HEK293 (cell line): ENCODE data around the gene SOX18.

ENCODE experiments used
- AEBP2 ChIP-seq: fragments of 450-650 bp; formaldehyde crosslinking; IDR thresholded peaks from 2 replicates; pipeline ENCODE4 v1.5.1; 2016; ENCODE audit warnings: missing biosample characterization, missing genetic modification characterization, borderline replicate concordance
- CTCF ChIP-seq: fragments of 450-650 bp; formaldehyde crosslinking; IDR thresholded peaks from 2 replicates; pipeline ENCODE4 v1.5.1; 2016; ENCODE audit warnings: missing biosample characterization, missing genetic modification characterization
- HOXD13 ChIP-seq: sonication (generic); formaldehyde crosslinking; IDR thresholded peaks from 2 replicates; pipeline ENCODE4 v1.8.0; 2022; ENCODE audit warnings: missing genetic modification reagents, borderline replicate concordance
- KLF7 ChIP-seq: fragments of 450-650 bp; formaldehyde crosslinking; IDR thresholded peaks from 2 replicates; pipeline ENCODE4 v1.5.1; 2016; ENCODE audit warnings: missing biosample characterization, missing genetic modification characterization, borderline replicate concordance
- KLF8 ChIP-seq: fragments of 450-650 bp; formaldehyde crosslinking; IDR thresholded peaks from 2 replicates; pipeline ENCODE4 v1.5.1; 2016; ENCODE audit warnings: missing biosample characterization, missing genetic modification characterization
- KLF9 ChIP-seq: fragments of 450-650 bp; formaldehyde crosslinking; IDR thresholded peaks from 2 replicates; pipeline ENCODE4 v1.5.1; 2016; ENCODE audit warnings: missing biosample characterization, missing genetic modification characterization, low read depth
- MYNN ChIP-seq: fragments of 450-650 bp; formaldehyde crosslinking; IDR thresholded peaks from 2 replicates; pipeline ENCODE4 v1.5.1; 2016; ENCODE audit warnings: missing biosample characterization, missing genetic modification characterization, borderline replicate concordance
- PATZ1 ChIP-seq: fragments of 450-650 bp; formaldehyde crosslinking; IDR thresholded peaks from 2 replicates; pipeline ENCODE4 v1.5.1; 2016; ENCODE audit warnings: missing biosample characterization, missing genetic modification characterization
- PBX3 ChIP-seq: sonication (generic); formaldehyde crosslinking; IDR thresholded peaks from 2 replicates; pipeline ENCODE4 v1.8.1; 2022; ENCODE audit warnings: mild to moderate bottlenecking, moderate library complexity, missing genetic modification reagents
- SETDB1 ChIP-seq: IDR thresholded peaks from one replicate; pipeline ENCODE4 v1.6.1; 2017; ENCODE audit warnings: mild to moderate bottlenecking, low read length, moderate library complexity, mixed read lengths; ENCODE audit not compliant: insufficient read length
- SP3 ChIP-seq: fragments of 450-650 bp; formaldehyde crosslinking; IDR thresholded peaks from 2 replicates; pipeline ENCODE4 v1.5.1; 2016; ENCODE audit warnings: missing biosample characterization, missing genetic modification characterization
- YY1 ChIP-seq: fragments of 450-650 bp; formaldehyde crosslinking; IDR thresholded peaks from 2 replicates; pipeline ENCODE4 v1.5.1; 2018; ENCODE audit warnings: missing biosample characterization, missing genetic modification characterization
- ZBTB1 ChIP-seq: fragments of 450-650 bp; formaldehyde crosslinking; IDR thresholded peaks from 2 replicates; pipeline ENCODE4 v1.5.1; 2016; ENCODE audit warnings: missing biosample characterization, missing genetic modification characterization
- ZBTB17 ChIP-seq: fragments of 450-650 bp; formaldehyde crosslinking; IDR thresholded peaks from 2 replicates; pipeline ENCODE4 v1.5.1; 2016; ENCODE audit warnings: missing biosample characterization, missing genetic modification characterization
- ZFP69B ChIP-seq: fragments of 450-650 bp; formaldehyde crosslinking; IDR thresholded peaks from 2 replicates; pipeline ENCODE4 v1.5.1; 2016; ENCODE audit warnings: missing biosample characterization, missing genetic modification characterization
- ZIC2 ChIP-seq: fragments of 450-650 bp; formaldehyde crosslinking; IDR thresholded peaks from 2 replicates; pipeline ENCODE4 v1.5.1; 2016; ENCODE audit warnings: missing biosample characterization, missing genetic modification characterization
- ZNF132 ChIP-seq: fragments of 450-650 bp; formaldehyde crosslinking; IDR thresholded peaks from 2 replicates; pipeline ENCODE4 v1.5.1; 2017; ENCODE audit warnings: missing biosample characterization, missing genetic modification characterization, borderline replicate concordance
- ZNF175 ChIP-seq: fragments of 450-650 bp; formaldehyde crosslinking; IDR thresholded peaks from 2 replicates; pipeline ENCODE4 v1.5.1; 2016; ENCODE audit warnings: missing biosample characterization, missing genetic modification characterization
- ZNF202 ChIP-seq: fragments of 450-650 bp; formaldehyde crosslinking; IDR thresholded peaks from 2 replicates; pipeline ENCODE4 v1.5.1; 2016; ENCODE audit warnings: missing biosample characterization, missing genetic modification characterization, borderline replicate concordance
- ZNF221 ChIP-seq: fragments of 450-650 bp; formaldehyde crosslinking; IDR thresholded peaks from 2 replicates; pipeline ENCODE4 v1.5.1; 2017; ENCODE audit warnings: missing biosample characterization, missing genetic modification characterization, borderline replicate concordance
- ZNF248 ChIP-seq: fragments of 450-650 bp; formaldehyde crosslinking; IDR thresholded peaks from 2 replicates; pipeline ENCODE4 v1.5.1; 2017; ENCODE audit warnings: missing biosample characterization, missing genetic modification characterization
- ZNF26 ChIP-seq: fragments of 450-650 bp; formaldehyde crosslinking; IDR thresholded peaks from 2 replicates; pipeline ENCODE4 v1.5.1; 2016; ENCODE audit warnings: missing biosample characterization, missing genetic modification characterization
- ZNF324 ChIP-seq: fragments of 450-650 bp; formaldehyde crosslinking; IDR thresholded peaks from 2 replicates; pipeline ENCODE4 v1.5.1; 2016; ENCODE audit warnings: missing biosample characterization, missing genetic modification characterization
- ZNF37A ChIP-seq: fragments of 450-650 bp; IDR thresholded peaks from 2 replicates; pipeline ENCODE4 v1.5.1; 2018; ENCODE audit warnings: missing biosample characterization, missing genetic modification characterization
- ZNF398 ChIP-seq: fragments of 450-650 bp; formaldehyde crosslinking; IDR thresholded peaks from 2 replicates; pipeline ENCODE4 v1.5.1; 2017; ENCODE audit warnings: missing biosample characterization, missing genetic modification characterization
- ZNF600 ChIP-seq: fragments of 450-650 bp; formaldehyde crosslinking; IDR thresholded peaks from 2 replicates; pipeline ENCODE4 v1.5.1; 2016; ENCODE audit warnings: missing biosample characterization, missing genetic modification characterization
- ZNF621 ChIP-seq: fragments of 450-650 bp; formaldehyde crosslinking; IDR thresholded peaks from 2 replicates; pipeline ENCODE4 v1.5.1; 2017; ENCODE audit warnings: missing biosample characterization, missing genetic modification characterization
- ZNF623 ChIP-seq: fragments of 450-650 bp; formaldehyde crosslinking; IDR thresholded peaks from 2 replicates; pipeline ENCODE4 v1.5.1; 2016; ENCODE audit warnings: missing biosample characterization, missing genetic modification characterization
- ZNF776 ChIP-seq: fragments of 450-650 bp; formaldehyde crosslinking; IDR thresholded peaks from 2 replicates; pipeline ENCODE4 v1.5.0; 2017; ENCODE audit warnings: missing biosample characterization, missing genetic modification characterization, borderline replicate concordance

The SOX18 gene

GRCh38 chr20:64083804-64084684 lies 34.6 kb upstream of the SOX18 start, which contains the start of gene LKAAEAR1 (continued):
- no peak for TF ChIP-seq PBX3 (CRISPR knock-in tag)
- TF ChIP-seq ZNF623 (tag by site-specific recombination) = no peak
- no peak for TF ChIP-seq KLF7
- TF ChIP-seq KLF8 (tag by site-specific recombination) = no peak
- TF ChIP-seq ZFP69B (tag by site-specific recombination) = no peak
- TF ChIP-seq MYNN (tag by site-specific recombination) = no peak
- 0 out of 2 replicates have a peak, but pooled peaks have one; percentile 5 for TF ChIP-seq PATZ1
- peak; percentile 73 for TF ChIP-seq YY1 (tag by site-specific recombination)
- no peak for TF ChIP-seq ZNF324 (tag by site-specific recombination)
- TF ChIP-seq KLF9 (tag by site-specific recombination) = no peak
- no peak for TF ChIP-seq ZNF37A
- TF ChIP-seq HOXD13 (CRISPR knock-in tag) = no peak
- TF ChIP-seq ZNF398 (tag by site-specific recombination) = peak; percentile 57; the same call in 1 of the 2 replicates
- no peak for TF ChIP-seq ZNF248 (tag by site-specific recombination)
- TF ChIP-seq ZNF221 (tag by site-specific recombination) = no peak
- TF ChIP-seq ZNF600 (tag by site-specific recombination) = no peak
- TF ChIP-seq SETDB1 = no peak
- no peak for TF ChIP-seq ZNF621 (tag by site-specific recombination)
- no peak for TF ChIP-seq ZBTB1 (tag by site-specific recombination)
- no peak for TF ChIP-seq ZNF202
- TF ChIP-seq ZIC2 (tag by site-specific recombination) = peak; percentile 17; the same call in 1 of the 2 replicates
- TF ChIP-seq ZNF776 (tag by site-specific recombination) = no peak
- TF ChIP-seq ZBTB17 (tag by site-specific recombination) = peak; percentile 65
- no peak for TF ChIP-seq ZNF175 (tag by site-specific recombination)
- TF ChIP-seq CTCF = peak; percentile 52; the same call in 1 of the 2 replicates
- no peak for TF ChIP-seq SP3 (tag by site-specific recombination)
- TF ChIP-seq AEBP2 (tag by site-specific recombination) = no peak
- no peak for TF ChIP-seq ZNF26 (tag by site-specific recombination)
- TF ChIP-seq ZNF132 (tag by site-specific recombination) = no peak
